KBM-7 (cell line): Measurements from ENCODE around the gene NBL1.
"Not testable (repeated sequence)": the region's sequence is repeated elsewhere in the genome, so short reads cannot be mapped to it uniquely, and the experiment has no call there.

Experiments used
- DNase-seq: peaks from one replicate; pipeline ENCODE4 v3.0.0-alpha.2; 2015
- in situ Hi-C: fragments of 300-500 bp; cut with MboI; formaldehyde crosslinking; loops from 2 replicates; pipeline ENCODE4 v1.14.3; 2020; ENCODE audit warnings: low sequenced_read_pairs, low pct_unique_long_range_greater_than_20kb, mixed read lengths

The NBL1 gene

GRCh38 chr1:19620786-19621185 lies 23.3 kb upstream of the NBL1 start:
- in situ Hi-C loops: no loop called here
- DNase-seq: no peak

- DNase-seq: no peak
- in situ Hi-C loops: no loop called here
Measured at GRCh38 chr1:19621274-19621950, 22.7 kb upstream of the NBL1 start.

GRCh38 chr1:19622204-19622603 lies 21.9 kb upstream of the NBL1 start:
- no peak for DNase-seq
- in situ Hi-C loops: no loop called here

GRCh38 chr1:19623523-19623922 lies 20.6 kb upstream of the NBL1 start:
- DNase-seq: no peak
- in situ Hi-C loops: no loop called here

- DNase-seq: no peak
- in situ Hi-C loops: no loop called here
Measured at GRCh38 chr1:19625291-19625937, 18.7 kb upstream of the NBL1 start.

GRCh38 chr1:19628879-19629278 lies 15.2 kb upstream of the NBL1 start:
- DNase-seq: no peak
- in situ Hi-C loops: no loop called here

GRCh38 chr1:19629357-19629756 lies 14.8 kb upstream of the NBL1 start:
- no peak for DNase-seq
- in situ Hi-C loops: no loop called here

- DNase-seq, in situ Hi-C loops: not testable (repeated sequence)
Measured at GRCh38 chr1:19630192-19630591, 13.9 kb upstream of the NBL1 start.

- in situ Hi-C loops: no loop called here
- no peak for DNase-seq
Measured at GRCh38 chr1:19630720-19631395, 13.3 kb upstream of the NBL1 start.

- no peak for DNase-seq
- in situ Hi-C loops: no loop called here
Measured at GRCh38 chr1:19632211-19632610, 11.9 kb upstream of the NBL1 start.

GRCh38 chr1:19633106-19633505 lies 11.0 kb upstream of the NBL1 start:
- DNase-seq: no peak
- in situ Hi-C loops: no loop called here

GRCh38 chr1:19635064-19635463 lies 9.0 kb upstream of the NBL1 start:
- DNase-seq, in situ Hi-C loops: not testable (repeated sequence)

- no peak for DNase-seq
- in situ Hi-C loops: no loop called here
Measured at GRCh38 chr1:19635646-19636045, 8.5 kb upstream of the NBL1 start.

- DNase-seq: no peak
- in situ Hi-C loops: no loop called here
Measured at GRCh38 chr1:19636065-19636464, 8.0 kb upstream of the NBL1 start.

- in situ Hi-C loops: not testable (repeated sequence)
Measured at GRCh38 chr1:19636749-19637148, 7.4 kb upstream of the NBL1 start.

GRCh38 chr1:19637606-19638005 lies 6.5 kb upstream of the NBL1 start:
- DNase-seq: no peak

More at GRCh38 chr1:19636749-19637148, 7.4 kb upstream of the NBL1 start:
- not testable (repeated sequence) for DNase-seq

GRCh38 chr1:19639228-19639627 lies 4.9 kb upstream of the NBL1 start:
- in situ Hi-C loops, DNase-seq: not testable (repeated sequence)

More at GRCh38 chr1:19637606-19638005, 6.5 kb upstream of the NBL1 start:
- in situ Hi-C loops: no loop called here

GRCh38 chr1:19639999-19640362 lies 4.1 kb upstream of the NBL1 start:
- DNase-seq: no peak
- in situ Hi-C loops: no loop called here

- no peak for DNase-seq
- in situ Hi-C loops: no loop called here
Measured at GRCh38 chr1:19640363-19641316, 3.5 kb upstream of the NBL1 start.
